Type B pancreatic cell (in vitro differentiated cells): Measurements from ENCODE around the gene PRDM16. TPM values are rescaled to one million over a fixed set of nuclear protein-coding genes. Genes with fewer than 3 reads are reported as not detected.

ENCODE experiments used
- DNase-seq: peaks from one replicate; pipeline ENCODE4 v3.0.0; 2021; ENCODE audit warnings: mixed read lengths; ENCODE audit not compliant: unreplicated experiment; ENCODE audit errors: extremely low spot score
- H3K27ac Mint-ChIP-seq: 2 replicates; pipeline ENCODE4 v1.8.0; 2021; ENCODE audit warnings: mild to moderate bottlenecking, mixed read lengths
- H3K27me3 Mint-ChIP-seq: 2 replicates; pipeline ENCODE4 v1.8.0; 2021; ENCODE audit warnings: mixed read lengths
- H3K36me3 Mint-ChIP-seq: 2 replicates; pipeline ENCODE4 v1.8.0; 2021; ENCODE audit warnings: mixed read lengths
- H3K4me1 Mint-ChIP-seq: one replicate; pipeline ENCODE4 v1.8.0; 2021; ENCODE audit warnings: mixed read lengths; ENCODE audit not compliant: unreplicated experiment
- H3K4me3 Mint-ChIP-seq: 2 replicates; pipeline ENCODE4 v1.8.0; 2021; ENCODE audit warnings: mild to moderate bottlenecking, mixed read lengths
- H3K9me3 Mint-ChIP-seq: 2 replicates; pipeline ENCODE4 v1.8.0; 2021; ENCODE audit warnings: mixed read lengths
- total RNA-seq: library from RNA; stranded (reverse); gene quantifications from 2 replicates; pipeline ENCODE4 v1.2.1, GENCODE V29; 2021; ENCODE audit warnings: low replicate concordance
- TF ChIP-seq, protein P1 (sequence below): fragments of 200-600 bp; sonication (generic); conservative IDR thresholded peaks from 2 replicates; pipeline ENCODE4 v1.5.0; 2021; ENCODE audit warnings: antibody characterized with exemption, mild to moderate bottlenecking

Gene PRDM16
- total RNA-seq, 1 donor from 2014 or later: 23.6 TPM

DNA sequence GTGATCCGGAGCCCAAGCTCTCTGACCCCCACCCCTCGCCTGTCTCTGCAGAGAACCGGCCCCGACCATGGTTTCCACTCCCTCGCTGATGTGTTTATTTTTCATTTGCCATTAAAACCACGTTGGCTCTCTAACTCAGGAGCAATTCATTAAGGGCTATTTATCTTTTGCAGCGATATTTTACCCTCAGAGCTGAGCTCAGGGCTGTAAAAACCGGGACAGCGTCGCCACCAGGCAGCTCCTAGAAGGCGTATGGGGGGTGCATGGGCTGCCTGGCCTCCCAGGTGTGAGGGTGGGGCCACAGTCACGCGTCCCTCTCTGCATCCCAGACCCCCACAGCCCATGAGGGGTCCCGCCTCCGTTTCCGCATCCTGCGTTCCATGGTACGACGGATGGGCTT, 71.4 kb downstream of the PRDM16 start:
- H3K36me3 Mint-ChIP-seq: no peaks in the 10 kb centered on the region
- H3K4me3 Mint-ChIP-seq: peak overlapping the region; percentile 68
- H3K27me3 Mint-ChIP-seq: peaks cover 41% of the 10 kb centered on the region
- TF ChIP-seq, protein P1, sequence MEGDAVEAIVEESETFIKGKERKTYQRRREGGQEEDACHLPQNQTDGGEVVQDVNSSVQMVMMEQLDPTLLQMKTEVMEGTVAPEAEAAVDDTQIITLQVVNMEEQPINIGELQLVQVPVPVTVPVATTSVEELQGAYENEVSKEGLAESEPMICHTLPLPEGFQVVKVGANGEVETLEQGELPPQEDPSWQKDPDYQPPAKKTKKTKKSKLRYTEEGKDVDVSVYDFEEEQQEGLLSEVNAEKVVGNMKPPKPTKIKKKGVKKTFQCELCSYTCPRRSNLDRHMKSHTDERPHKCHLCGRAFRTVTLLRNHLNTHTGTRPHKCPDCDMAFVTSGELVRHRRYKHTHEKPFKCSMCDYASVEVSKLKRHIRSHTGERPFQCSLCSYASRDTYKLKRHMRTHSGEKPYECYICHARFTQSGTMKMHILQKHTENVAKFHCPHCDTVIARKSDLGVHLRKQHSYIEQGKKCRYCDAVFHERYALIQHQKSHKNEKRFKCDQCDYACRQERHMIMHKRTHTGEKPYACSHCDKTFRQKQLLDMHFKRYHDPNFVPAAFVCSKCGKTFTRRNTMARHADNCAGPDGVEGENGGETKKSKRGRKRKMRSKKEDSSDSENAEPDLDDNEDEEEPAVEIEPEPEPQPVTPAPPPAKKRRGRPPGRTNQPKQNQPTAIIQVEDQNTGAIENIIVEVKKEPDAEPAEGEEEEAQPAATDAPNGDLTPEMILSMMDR: no peak
- H3K9me3 Mint-ChIP-seq: no peaks in the 10 kb centered on the region
- DNase-seq: no peak
- H3K27ac Mint-ChIP-seq: no peak overlapping the region
- H3K4me1 Mint-ChIP-seq: peaks cover 42% of the 10 kb centered on the region

DNA sequence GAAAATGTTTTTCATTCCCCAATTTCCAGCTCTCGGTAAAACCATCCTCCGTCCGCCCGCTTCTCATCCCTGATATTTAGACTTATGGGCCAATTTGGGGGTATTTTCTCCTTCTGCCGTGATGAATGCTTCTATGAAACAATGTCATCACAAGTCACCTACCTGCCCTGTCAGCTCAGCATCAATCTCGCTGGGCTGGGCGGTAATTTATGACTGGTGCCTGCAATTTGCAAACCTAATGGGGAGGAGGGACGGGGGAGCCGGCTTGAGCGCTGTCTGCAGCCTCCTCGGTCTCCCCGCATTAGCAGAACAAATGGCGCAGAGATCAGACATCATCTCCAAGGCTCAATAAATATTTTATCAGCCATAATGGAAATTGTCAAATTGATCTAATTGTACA, 72.1 kb downstream of the PRDM16 start:
- Mint-ChIP-seq H3K36me3 (no peaks in the 10 kb centered on the region), H3K27ac (peak overlapping the region; percentile 18), H3K4me1 (peaks cover 44% of the 10 kb centered on the region), H3K27me3 (peaks cover 41% of the 10 kb centered on the region), H3K9me3 (no peaks in the 10 kb centered on the region), H3K4me3 (no peak overlapping the region)
- TF ChIP-seq, protein P1: no peak
- DNase-seq: no peak

DNA sequence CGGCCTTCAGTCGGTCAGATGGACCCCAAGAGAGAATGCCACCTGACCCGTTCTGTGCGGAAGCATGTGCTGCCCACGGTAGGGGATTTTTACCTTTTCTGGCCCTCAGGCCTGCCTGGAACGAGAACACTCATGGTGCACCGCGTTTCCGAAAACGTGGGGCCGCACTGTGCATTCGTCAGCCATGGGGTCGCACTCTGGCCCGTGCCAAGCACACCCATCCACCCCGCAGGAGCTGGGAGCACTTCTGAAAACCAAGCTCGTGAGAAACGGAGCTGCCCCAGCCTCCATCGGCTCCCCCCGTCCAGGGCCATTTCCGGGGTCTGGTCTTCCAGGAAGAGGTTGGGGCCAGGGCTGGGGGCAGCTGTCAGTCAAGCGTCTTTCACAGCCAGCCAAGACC, 72.8 kb downstream of the PRDM16 start:
- Mint-ChIP-seq H3K27me3 (peaks cover 43% of the 10 kb centered on the region), H3K27ac (no peak overlapping the region), H3K4me3 (no peak overlapping the region), H3K9me3 (no peaks in the 10 kb centered on the region), H3K4me1 (peaks cover 42% of the 10 kb centered on the region), H3K36me3 (no peaks in the 10 kb centered on the region)
- no peak for DNase-seq
- TF ChIP-seq, protein P1: no peak

DNA sequence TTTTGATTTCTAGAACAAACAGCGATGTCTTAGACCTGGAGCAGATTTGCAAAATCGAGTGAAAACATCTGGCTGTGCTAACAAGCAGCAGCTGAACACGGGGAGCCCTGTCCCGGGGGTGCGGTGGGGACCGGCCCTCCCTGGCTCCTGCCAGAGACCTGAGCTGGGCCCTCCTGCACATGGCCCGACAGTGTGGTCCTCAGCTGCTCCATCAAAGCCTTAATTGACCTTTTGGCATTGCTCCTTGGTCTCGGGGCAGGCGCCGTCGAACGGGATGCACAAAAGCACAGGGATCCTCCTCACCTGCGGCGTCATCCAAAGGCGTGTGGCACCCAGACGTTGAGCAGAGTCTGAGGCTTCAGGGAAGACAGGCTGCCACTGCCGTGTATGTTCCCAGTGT, 73.2 kb downstream of the PRDM16 start:
- Mint-ChIP-seq H3K4me1 (peaks cover 42% of the 10 kb centered on the region), H3K27me3 (peaks cover 45% of the 10 kb centered on the region), H3K4me3 (no peak overlapping the region), H3K27ac (no peak overlapping the region), H3K36me3 (no peaks in the 10 kb centered on the region), H3K9me3 (no peaks in the 10 kb centered on the region)
- no peak for DNase-seq
- TF ChIP-seq, protein P1: no peak

DNA sequence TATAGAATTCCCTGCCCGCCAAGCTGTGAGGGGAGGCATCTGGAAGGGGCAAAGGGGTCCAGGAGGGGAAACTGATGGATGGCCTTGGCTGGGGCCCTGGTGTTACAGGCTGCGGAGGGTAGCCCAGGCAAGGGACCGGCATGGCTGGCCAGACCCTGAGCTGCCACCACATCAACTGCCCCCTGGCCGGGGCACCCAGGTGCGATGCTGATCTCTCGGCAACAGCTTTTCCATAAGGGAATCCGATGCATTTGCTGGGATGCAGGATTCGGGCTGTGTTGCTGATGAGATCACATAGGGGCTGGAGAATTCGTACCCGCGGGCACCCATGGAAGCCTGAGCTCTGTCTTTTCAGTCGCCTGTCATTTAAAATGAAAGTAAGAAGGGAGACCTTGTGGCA, 73.7 kb downstream of the PRDM16 start:
- Mint-ChIP-seq H3K4me3 (no peak overlapping the region), H3K36me3 (no peaks in the 10 kb centered on the region), H3K27me3 (peaks cover 45% of the 10 kb centered on the region), H3K4me1 (peaks cover 45% of the 10 kb centered on the region), H3K9me3 (no peaks in the 10 kb centered on the region), H3K27ac (no peak overlapping the region)
- TF ChIP-seq, protein P1: no peak
- DNase-seq: no peak
